Breast epithelium (tissue), 4 donors: ENCODE measurements around the gene CHSY3. TPM values are rescaled to one million over a fixed set of nuclear protein-coding genes. Genes with fewer than 3 reads are reported as not detected.
"Not testable (repeated sequence)": the region's sequence is repeated elsewhere in the genome, so short reads cannot be mapped to it uniquely, and the experiment has no call there.

ENCODE experiments used
- DNase-seq, 2 donors: peaks; one replicate each; pipeline ENCODE4 v3.0.0-alpha.2; 2019; ENCODE audit warnings: low spot score in 2 of 2
- H3K27ac ChIP-seq, 2 donors: fragments of 200-600 bp; sonication (generic) in 1 of 2; one replicate each; pipeline ENCODE4 v1.5.1; 2016 to 2019; ENCODE audit warnings: mild to moderate bottlenecking in 1 of 2
- H3K27me3 ChIP-seq, 2 donors: fragments of 200-600 bp; sonication (generic) in 1 of 2; one replicate each; pipeline versions ENCODE4 v1.5.1 to v1.6.0; 2017 to 2019; ENCODE audit warnings: control low read depth in 1 of 2, mild to moderate bottlenecking in 1 of 2
- H3K36me3 ChIP-seq: fragments of 200-600 bp; one replicate; pipeline ENCODE4 v1.5.1; 2019
- H3K4me1 ChIP-seq, 2 donors: fragments of 200-600 bp; sonication (generic); one replicate each; pipeline ENCODE4 v1.5.1; 2016 to 2019; ENCODE audit warnings: control low read depth in 1 of 2
- H3K4me3 ChIP-seq, 3 donors: fragments of 200-600 bp; sonication (generic); 1 replicate in 2 of 3; 2 replicates in 1 of 3; pipeline ENCODE4 v1.5.1; 2016 to 2019; ENCODE audit warnings: mild to moderate bottlenecking in 3 of 3, moderate library complexity in 2 of 3
- H3K9me3 ChIP-seq, 2 donors: fragments of 200-600 bp; sonication (generic) in 1 of 2; one replicate each; pipeline ENCODE4 v1.5.1; 2016 to 2019; ENCODE audit warnings: control low read depth in 1 of 2
- CTCF ChIP-seq, 3 donors: fragments of 450-650 bp; IDR thresholded peaks; one replicate each; pipeline ENCODE4 v1.5.1; 2016 to 2017; ENCODE audit warnings: antibody characterized with exemption in 3 of 3, mild to moderate bottlenecking in 3 of 3, moderate library complexity in 3 of 3
- POLR2A ChIP-seq: fragments of 450-650 bp; IDR thresholded peaks from one replicate; pipeline ENCODE4 v1.6.1; 2016; ENCODE audit warnings: antibody characterized with exemption, mild to moderate bottlenecking, moderate library complexity
- POLR2AphosphoS5 ChIP-seq, 3 donors: sonication (generic); formaldehyde crosslinking; IDR thresholded peaks; one replicate each; pipeline ENCODE4 v1.6.1; 2017; ENCODE audit warnings: antibody characterized with exemption in 3 of 3
- intact Hi-C: fragments of 100-400 bp; cut with DNase I; formaldehyde crosslinking; loops from one replicate; pipeline ENCODE4 v1.15.1; 2023; ENCODE audit warnings: low total_unique reads
- total RNA-seq, 3 donors: library from RNA; depleted of rRNA; stranded (reverse); fragments of >200 nt; gene quantifications; one replicate each; pipeline ENCODE4 v1.1.0, GENCODE V29; 2016

The CHSY3 gene
- total RNA-seq, 3 donors from 2014 or later = 2.5 to 4.9 (median 3.7) TPM

- intact Hi-C loops = no loop called here
- no peaks in the 10 kb centered on the region for H3K4me1 ChIP-seq
- no peak for DNase-seq
- H3K4me3 ChIP-seq = no peak overlapping the region
- no peaks in the 10 kb centered on the region for H3K27me3 ChIP-seq
- TF ChIP-seq CTCF (IDR thresholded peaks at IDR 0.05) = no peak
- no peak for TF ChIP-seq POLR2A
- no peak for TF ChIP-seq POLR2AphosphoS5 (IDR thresholded peaks at IDR 0.05)
- no peak overlapping the region for H3K27ac ChIP-seq
- H3K36me3 ChIP-seq = no peaks in the 10 kb centered on the region
- H3K9me3 ChIP-seq = no peaks in the 10 kb centered on the region
Observed at GRCh38 chr5:130216286-130216685, 312.0 kb downstream of the CHSY3 start.

GRCh38 chr5:130222573-130222972, 318.3 kb downstream of the CHSY3 start:
- no peaks in the 10 kb centered on the region for H3K27me3 ChIP-seq
- no peaks in the 10 kb centered on the region for H3K4me1 ChIP-seq
- no peaks in the 10 kb centered on the region for H3K36me3 ChIP-seq
- intact Hi-C loops = no loop called here
- no peak overlapping the region for H3K4me3 ChIP-seq
- no peak overlapping the region for H3K27ac ChIP-seq
- H3K9me3 ChIP-seq = no peaks in the 10 kb centered on the region
- no peak for TF ChIP-seq POLR2A
- TF ChIP-seq POLR2AphosphoS5 (IDR thresholded peaks at IDR 0.05) = no peak
- TF ChIP-seq CTCF (IDR thresholded peaks at IDR 0.05) = no peak
- DNase-seq = no peak

GRCh38 chr5:130226556-130226955, 322.3 kb downstream of the CHSY3 start:
- H3K9me3 ChIP-seq, H3K4me1 ChIP-seq, H3K36me3 ChIP-seq, H3K27me3 ChIP-seq, H3K27ac ChIP-seq, H3K4me3 ChIP-seq, DNase-seq, intact Hi-C loops: not testable (repeated sequence)

- no peak for TF ChIP-seq CTCF (IDR thresholded peaks at IDR 0.05)
- no peak for TF ChIP-seq POLR2A
- TF ChIP-seq POLR2AphosphoS5 (IDR thresholded peaks at IDR 0.05) = no peak
- DNase-seq = no peak
- intact Hi-C loops = no loop called here
- H3K36me3 ChIP-seq = no peaks in the 10 kb centered on the region
- no peaks in the 10 kb centered on the region for H3K27me3 ChIP-seq
- H3K4me3 ChIP-seq = no peak overlapping the region
- no peaks in the 10 kb centered on the region for H3K9me3 ChIP-seq
- H3K4me1 ChIP-seq = no peaks in the 10 kb centered on the region
- H3K27ac ChIP-seq = no peak overlapping the region
Observed at GRCh38 chr5:130227699-130228098, 323.4 kb downstream of the CHSY3 start.

DNA sequence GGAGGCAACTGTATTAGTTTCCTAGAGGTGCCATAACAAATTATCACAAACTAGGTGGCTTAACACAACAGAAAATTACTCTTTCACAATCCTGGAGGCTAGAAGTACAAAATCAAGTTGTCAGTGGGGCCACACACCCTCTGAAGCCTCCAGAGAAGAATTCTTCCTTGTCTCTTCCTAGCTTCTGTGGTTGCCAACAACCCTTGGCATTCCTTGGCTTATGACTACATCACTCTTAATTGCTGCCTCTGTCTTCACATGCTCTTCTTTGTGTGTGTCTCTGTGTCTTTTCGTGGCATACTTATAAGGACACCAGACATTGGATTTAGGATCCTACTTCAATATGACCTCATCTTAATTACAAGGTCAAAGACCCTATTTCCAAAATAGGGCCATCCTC, 327.5 kb downstream of the CHSY3 start:
- Histone ChIP-seq H3K4me1 (no peaks in the 10 kb centered on the region), H3K27me3 (no peaks in the 10 kb centered on the region), H3K36me3 (no peaks in the 10 kb centered on the region), H3K4me3 (no peak overlapping the region), H3K27ac (no peak overlapping the region), H3K9me3 (no peaks in the 10 kb centered on the region)
- no peak for DNase-seq
- intact Hi-C loops = no loop called here
- no peak for TF ChIP-seq POLR2AphosphoS5 (IDR thresholded peaks at IDR 0.05)
- TF ChIP-seq CTCF (IDR thresholded peaks at IDR 0.05) = no peak
- TF ChIP-seq POLR2A = no peak

DNA sequence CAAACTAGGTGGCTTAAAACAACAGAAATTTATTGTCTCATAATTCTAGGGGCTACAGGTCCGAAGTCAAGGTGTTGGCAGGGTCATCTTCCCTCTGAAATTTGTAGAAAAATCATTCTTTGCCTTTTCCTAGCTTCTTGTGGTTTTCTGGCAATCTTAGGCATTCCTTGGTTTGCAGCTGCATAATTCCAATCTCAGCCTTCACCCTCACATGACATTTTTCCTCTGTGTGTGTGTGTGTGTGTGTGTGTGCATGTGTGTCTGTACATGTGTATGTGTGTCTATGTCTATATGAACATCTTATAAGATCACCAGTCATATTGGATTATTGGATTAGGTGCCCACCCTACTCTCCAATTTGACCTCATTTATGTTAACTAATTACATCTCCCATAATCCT, 330.6 kb downstream of the CHSY3 start:
- Histone ChIP-seq H3K4me3 (no peak overlapping the region), H3K36me3 (no peaks in the 10 kb centered on the region), H3K27me3 (no peaks in the 10 kb centered on the region), H3K9me3 (no peaks in the 10 kb centered on the region), H3K27ac (no peak overlapping the region), H3K4me1 (no peaks in the 10 kb centered on the region)
- DNase-seq = no peak
- no peak for TF ChIP-seq CTCF (IDR thresholded peaks at IDR 0.05)
- TF ChIP-seq POLR2AphosphoS5 (IDR thresholded peaks at IDR 0.05) = no peak
- no peak for TF ChIP-seq POLR2A
- intact Hi-C loops = no loop called here
